Mesothelial cell of epicardium (in vitro differentiated cells): ENCODE measurements around the gene HS3ST5. TPM values are rescaled to one million over a fixed set of nuclear protein-coding genes. Genes with fewer than 3 reads are reported as not detected.

Experiments
- DNase-seq, 2 experiments: peaks; one replicate each; pipeline ENCODE4 v3.0.0; 2021; ENCODE audit warnings: low spot score in 2 of 2; ENCODE audit not compliant: unreplicated experiment in 2 of 2
- H3K27ac Mint-ChIP-seq: 2 replicates; pipeline ENCODE4 v1.8.0; 2021; ENCODE audit warnings: mixed read lengths
- H3K27me3 Mint-ChIP-seq: 2 replicates; pipeline ENCODE4 v1.8.0; 2021; ENCODE audit warnings: low read depth, mixed read lengths
- H3K36me3 Mint-ChIP-seq: 2 replicates; pipeline ENCODE4 v1.8.0; 2021; ENCODE audit warnings: mixed read lengths
- H3K4me1 Mint-ChIP-seq: 2 replicates; pipeline ENCODE4 v1.8.0; 2021; ENCODE audit warnings: mixed read lengths
- H3K4me3 Mint-ChIP-seq: 2 replicates; pipeline ENCODE4 v1.8.0; 2021; ENCODE audit warnings: mild to moderate bottlenecking, moderate library complexity, mixed read lengths
- H3K9me3 Mint-ChIP-seq: 2 replicates; pipeline ENCODE4 v1.8.0; 2021; ENCODE audit warnings: mixed read lengths
- CTCF ChIP-seq: fragments of 200-600 bp; sonication (generic); IDR thresholded peaks from one replicate; pipeline ENCODE4 v1.5.0; 2021; ENCODE audit warnings: antibody characterized with exemption; ENCODE audit not compliant: unreplicated experiment
- total RNA-seq: library from RNA; stranded (reverse); gene quantifications from 3 replicates; pipeline ENCODE4 v1.2.1, GENCODE V29; 2021

The HS3ST5 gene, protein sequence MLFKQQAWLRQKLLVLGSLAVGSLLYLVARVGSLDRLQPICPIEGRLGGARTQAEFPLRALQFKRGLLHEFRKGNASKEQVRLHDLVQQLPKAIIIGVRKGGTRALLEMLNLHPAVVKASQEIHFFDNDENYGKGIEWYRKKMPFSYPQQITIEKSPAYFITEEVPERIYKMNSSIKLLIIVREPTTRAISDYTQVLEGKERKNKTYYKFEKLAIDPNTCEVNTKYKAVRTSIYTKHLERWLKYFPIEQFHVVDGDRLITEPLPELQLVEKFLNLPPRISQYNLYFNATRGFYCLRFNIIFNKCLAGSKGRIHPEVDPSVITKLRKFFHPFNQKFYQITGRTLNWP
- total RNA-seq = 0.16 to 0.49 TPM (median 0.27 TPM) in 3 replicates

DNA sequence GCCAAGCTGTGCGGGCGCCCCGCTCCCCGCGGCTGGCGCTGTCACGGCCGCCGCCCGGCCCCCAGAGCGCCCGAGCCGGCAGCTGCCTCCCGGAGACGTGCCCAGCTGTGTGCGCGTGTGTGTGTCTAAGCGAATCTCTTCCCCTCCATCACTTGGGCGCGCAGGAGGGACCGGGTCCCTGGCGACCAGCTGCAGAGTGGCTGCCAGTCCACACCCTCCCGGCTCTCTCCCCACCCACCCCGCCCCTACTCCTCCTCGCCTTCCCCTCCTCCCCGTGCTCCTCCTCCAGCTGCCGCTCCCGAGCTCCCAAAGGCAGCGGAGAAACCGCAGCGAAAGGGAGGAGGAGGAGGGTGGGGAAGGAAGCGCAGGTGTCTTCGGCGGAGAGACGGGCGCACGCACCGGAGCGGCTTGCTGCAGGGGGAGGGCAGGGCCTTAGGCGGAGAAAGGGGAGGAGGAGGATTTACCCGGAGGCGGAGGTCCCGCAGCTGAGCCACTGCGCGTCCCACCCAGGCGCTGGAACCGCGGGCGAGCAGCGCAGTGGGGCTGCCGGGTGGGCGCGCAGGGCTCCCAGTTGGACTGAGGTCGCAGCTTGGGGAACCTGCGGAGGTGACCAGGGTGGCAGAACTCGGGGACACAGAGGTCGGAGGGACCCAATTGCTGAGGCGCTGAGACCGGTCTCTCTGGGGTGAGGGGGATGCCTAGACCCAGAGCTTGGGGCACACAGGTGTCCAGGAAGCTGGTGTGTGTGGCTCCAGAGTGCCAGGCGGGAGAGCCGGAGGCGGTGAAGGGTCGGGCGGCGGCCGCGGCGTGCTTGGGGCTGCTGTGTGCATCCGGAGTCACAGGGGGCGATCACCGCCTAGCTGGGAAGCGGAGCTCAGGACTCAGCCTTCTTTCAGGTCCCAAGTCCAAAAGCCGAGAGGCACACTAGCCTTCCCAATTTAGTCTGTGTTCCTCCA is at the start of gene HS3ST5:
Gene HS3ST5 (minus strand): TSS at position 198 of the 956 bp plus-strand sequence. CDS start 280,178 bp downstream, outside the sequence.
- Mint-ChIP-seq H3K27ac (no peak within 1 kb of the TSS), H3K4me3 (peak within 1 kb of the TSS; percentile 76), H3K27me3 (peaks cover 50% of the 10 kb centered on the region), H3K9me3 (no peaks in the 10 kb centered on the region), H3K36me3 (no peaks in the 10 kb centered on the region), H3K4me1 (peaks cover 22% of the 10 kb centered on the region)
- peak; percentile 36 for TF ChIP-seq CTCF
- DNase-seq = peak; percentile 34 to 76

- Mint-ChIP-seq H3K9me3 (no peaks in the 10 kb centered on the region), H3K36me3 (no peaks in the 10 kb centered on the region), H3K27ac (no peak overlapping the region), H3K4me1 (peaks cover 9% of the 10 kb centered on the region), H3K27me3 (no peaks in the 10 kb centered on the region), H3K4me3 (no peak overlapping the region)
- no peak for TF ChIP-seq CTCF
- no peak for DNase-seq
These were observed 47.4 kb upstream of the HS3ST5 start for GRCh38 chr6:114390176-114390575.

GRCh38 chr6:114389111-114389510 is 46.3 kb upstream of the HS3ST5 start:
- H3K4me1 Mint-ChIP-seq = peaks cover 9% of the 10 kb centered on the region
- H3K27ac Mint-ChIP-seq = no peak overlapping the region
- H3K9me3 Mint-ChIP-seq = no peaks in the 10 kb centered on the region
- no peaks in the 10 kb centered on the region for H3K27me3 Mint-ChIP-seq
- TF ChIP-seq CTCF = no peak
- no peaks in the 10 kb centered on the region for H3K36me3 Mint-ChIP-seq
- DNase-seq = no peak
- no peak overlapping the region for H3K4me3 Mint-ChIP-seq

DNA sequence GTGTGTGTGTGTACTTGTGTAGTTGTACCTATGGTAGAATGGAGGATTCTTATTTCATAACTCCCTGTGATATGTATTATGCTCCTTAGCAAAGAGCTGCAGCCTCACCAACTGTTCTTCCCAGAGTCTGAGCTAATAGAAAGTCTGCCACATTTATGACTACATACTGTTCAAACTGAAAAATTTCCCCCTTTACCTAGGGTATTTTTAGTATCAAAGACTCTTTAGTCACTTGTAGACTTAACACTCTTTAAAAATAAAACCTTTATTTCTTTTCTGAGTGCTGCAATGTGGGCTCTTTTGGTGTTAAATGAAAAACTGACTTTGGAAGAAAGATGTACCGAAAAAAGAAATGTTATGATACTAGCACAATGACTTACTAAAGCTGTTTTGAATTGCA is 39.6 kb upstream of the HS3ST5 start:
- no peak for TF ChIP-seq CTCF
- peaks cover 4% of the 10 kb centered on the region for H3K4me1 Mint-ChIP-seq
- no peak overlapping the region for H3K4me3 Mint-ChIP-seq
- H3K27ac Mint-ChIP-seq = no peak overlapping the region
- H3K9me3 Mint-ChIP-seq = no peaks in the 10 kb centered on the region
- DNase-seq = no peak
- no peaks in the 10 kb centered on the region for H3K36me3 Mint-ChIP-seq
- H3K27me3 Mint-ChIP-seq = no peaks in the 10 kb centered on the region

DNA sequence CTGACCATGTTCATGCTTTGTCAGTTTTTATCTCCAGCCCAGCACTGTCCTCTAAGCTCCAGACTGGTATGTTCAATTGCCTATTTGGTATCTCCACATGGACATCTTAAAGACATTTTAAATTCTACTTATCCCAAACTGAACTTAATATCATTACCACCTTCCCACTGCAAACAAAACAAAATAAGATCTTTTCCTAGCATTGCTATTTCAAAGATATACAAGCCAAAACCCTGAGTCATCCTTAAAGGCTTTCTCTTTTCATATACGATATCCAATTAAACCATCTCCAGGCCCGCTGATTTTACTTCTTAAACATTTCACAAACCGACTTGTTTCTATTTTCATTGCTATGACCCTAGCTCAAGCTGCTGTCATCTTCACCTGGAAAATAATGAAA is 35.1 kb upstream of the HS3ST5 start:
- Mint-ChIP-seq H3K9me3 (no peaks in the 10 kb centered on the region), H3K27ac (no peak overlapping the region), H3K36me3 (no peaks in the 10 kb centered on the region), H3K4me3 (no peak overlapping the region), H3K4me1 (peaks cover 11% of the 10 kb centered on the region), H3K27me3 (no peaks in the 10 kb centered on the region)
- no peak for DNase-seq
- no peak for TF ChIP-seq CTCF
